ENCODE data around the gene HLA-F.

HLA-F gene

DNA sequence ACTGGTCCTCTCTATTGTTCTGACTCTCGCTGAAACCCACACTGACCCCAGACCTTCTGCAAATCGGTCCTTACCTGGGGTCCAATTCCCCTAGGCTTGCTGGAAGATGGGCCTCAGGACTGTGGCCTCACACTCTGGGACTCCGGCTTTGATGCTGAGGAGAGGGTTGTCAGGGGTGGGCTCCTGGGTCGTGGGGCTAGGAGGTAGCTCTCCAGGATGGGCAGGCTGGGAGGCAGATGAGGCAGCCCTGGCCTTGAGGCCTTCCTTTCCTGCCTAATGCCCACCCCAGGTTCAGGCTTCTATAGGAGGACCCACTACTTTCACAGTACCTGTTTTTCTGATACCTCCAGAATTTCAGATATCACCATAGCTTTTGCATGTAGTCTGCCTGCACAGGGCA, 21.4 kb downstream of the HLA-F start:
- no peak for DNase-seq

DNA sequence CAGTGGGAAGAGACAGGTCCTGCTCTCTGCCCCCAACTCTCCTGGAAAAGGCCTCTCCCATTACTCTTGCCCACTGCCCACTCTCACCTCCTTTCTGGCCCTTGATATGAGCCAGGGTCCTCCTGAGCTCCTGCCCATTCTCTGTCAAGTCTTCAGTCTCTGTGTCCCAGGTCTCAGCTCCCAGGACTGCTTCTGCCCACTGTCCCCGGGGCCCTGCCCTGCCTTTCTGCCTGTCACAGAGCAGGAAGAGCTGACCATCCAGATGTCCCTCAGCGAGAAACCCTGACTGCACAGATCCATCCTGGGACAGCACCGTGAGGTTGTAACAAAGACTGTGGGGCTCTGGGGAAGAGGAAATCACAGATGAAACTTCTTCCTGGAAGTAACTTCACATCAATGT, 22.2 kb downstream of the HLA-F start:
- DNase-seq = no peak

DNA sequence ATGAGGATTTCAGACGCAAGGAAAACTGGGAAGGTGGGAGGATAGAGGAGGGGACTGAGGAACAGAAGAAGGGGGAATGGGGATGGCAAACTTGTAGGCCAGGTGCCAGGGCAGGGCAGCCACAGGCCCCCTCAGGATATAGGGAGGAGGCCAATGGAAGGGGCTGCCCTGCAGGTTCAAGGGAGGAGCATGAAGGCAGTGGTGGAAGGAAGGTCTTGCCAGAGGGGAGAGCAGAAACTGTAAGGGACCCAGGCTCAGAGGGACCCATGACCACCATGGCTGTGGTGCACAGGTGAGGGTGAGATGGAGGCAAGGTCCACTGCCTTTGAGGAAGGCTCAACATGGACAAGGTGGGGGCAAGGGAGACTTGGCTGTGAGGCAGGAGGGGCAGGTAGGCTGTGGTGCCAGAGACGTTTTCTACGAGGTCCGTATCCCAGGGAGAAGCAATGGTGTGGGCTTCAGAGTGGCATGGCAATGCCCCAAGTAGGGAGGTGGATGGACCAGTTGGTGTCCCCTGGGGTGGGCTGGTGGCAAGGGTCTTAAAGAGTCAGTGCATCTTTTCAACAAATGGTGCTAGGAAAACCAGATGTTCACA, 22.7 kb downstream of the HLA-F start:
- no peak for DNase-seq

DNA sequence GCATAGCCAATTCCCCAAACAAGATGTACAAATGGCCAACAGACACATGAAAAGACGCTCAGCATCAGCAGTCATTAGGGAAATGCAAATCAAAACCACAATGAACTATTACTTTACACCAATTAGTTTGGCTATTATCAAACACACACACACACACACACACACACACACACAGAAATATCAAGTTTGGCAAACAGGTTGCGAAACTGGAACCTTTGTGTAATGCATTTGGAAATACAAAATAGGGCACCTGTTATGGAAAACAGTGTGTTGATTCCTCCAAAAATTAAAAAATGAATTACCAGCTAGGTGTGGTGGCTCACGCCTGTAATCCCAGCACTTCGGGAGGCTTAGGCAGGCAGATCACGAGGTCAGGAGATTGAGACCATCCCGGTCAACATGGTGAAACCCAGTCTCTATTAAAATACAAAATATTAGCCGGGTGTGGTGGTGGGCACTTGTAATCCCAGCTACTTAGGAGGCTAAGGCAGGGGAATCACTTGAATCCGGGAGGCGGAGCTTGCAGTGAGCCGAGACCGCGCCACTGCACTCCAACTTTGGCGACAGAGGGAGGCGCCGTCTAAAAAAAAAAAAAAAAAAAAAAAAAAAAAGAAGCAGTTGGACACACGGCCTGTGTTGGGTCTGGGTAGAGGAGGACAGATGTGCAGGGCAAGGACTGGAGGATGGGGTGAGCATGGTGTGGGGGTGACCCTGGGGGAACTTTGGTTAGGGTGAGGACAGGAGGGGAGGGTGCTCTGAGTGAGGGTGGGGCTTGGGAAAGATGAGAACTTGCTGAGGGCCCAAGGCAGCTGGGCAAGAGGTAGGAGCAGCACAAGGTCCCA, 23.8 kb downstream of the HLA-F start:
- DNase-seq = no peak

- DNase-seq = no peak
Observed at GRCh38 chr6:29747688-29748250, 24.5 kb downstream of the HLA-F start.

DNA sequence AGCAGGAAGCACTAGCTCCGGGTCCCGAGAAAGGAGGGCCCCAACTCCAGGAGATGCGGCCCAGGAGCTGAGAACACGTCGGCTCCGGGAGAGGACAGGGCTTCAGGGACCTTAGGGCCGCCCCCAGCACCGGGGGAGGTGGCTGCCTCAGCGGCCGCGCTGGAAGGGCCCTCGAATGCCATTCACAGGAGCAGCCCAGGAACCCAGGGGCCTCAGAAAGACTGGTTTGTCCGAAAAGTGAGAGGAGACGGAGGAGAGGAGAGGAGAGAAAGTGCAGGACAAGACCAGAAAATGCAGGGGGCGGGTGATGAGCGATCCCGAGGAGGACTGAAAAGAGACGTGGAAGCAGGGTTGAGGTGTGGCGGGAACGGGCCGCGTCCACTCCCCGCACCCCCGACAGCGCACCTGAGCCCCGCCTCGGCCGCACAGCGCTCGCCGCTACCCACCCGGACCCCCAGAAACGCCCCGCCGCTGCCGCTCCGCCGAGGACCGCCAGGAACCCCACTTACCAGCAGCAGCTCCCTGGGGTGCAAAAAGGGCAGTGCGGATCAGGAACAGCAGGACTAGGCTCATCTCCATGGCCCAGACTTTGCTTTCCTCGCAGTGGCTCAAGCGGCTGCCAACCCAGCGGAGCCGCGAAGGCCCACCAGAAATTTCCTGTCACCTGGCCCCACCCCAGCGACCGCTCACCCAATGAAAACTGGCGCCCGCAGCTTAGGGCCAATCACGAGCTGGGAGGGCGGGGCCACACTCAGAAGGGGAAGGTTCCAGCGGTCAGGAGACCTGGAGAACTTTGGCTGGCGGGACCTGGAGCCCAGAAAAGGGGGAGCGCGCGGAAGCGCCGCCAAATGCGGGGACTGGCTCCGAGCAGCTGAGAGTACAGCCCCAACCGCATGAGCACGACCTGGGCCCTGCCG, 25.4 kb downstream of the HLA-F start:
- peak; percentile 2 to 17 for DNase-seq

GRCh38 chr6:29749308-29749662, 26.1 kb downstream of the HLA-F start:
- no peak for DNase-seq

DNA sequence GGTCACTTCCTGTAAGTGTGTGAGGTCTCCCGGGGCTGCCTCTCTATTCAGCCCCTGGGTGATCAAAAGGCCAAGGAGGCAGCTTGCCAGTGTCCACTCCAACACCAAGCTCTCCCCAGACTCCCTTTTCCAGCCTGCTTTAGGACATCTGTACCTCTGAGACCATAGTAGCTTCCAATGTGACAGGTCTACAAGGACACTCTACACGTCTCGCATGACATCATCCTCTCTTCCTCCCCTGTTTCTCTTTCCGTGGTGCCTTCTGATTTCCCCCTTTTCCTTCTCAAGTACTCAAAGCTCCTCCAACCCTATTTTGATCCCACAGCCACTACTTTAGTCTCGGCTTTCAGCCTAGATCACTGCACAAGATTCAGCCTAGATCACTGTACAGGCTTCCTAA, 26.4 kb downstream of the HLA-F start:
- DNase-seq = no peak

DNA sequence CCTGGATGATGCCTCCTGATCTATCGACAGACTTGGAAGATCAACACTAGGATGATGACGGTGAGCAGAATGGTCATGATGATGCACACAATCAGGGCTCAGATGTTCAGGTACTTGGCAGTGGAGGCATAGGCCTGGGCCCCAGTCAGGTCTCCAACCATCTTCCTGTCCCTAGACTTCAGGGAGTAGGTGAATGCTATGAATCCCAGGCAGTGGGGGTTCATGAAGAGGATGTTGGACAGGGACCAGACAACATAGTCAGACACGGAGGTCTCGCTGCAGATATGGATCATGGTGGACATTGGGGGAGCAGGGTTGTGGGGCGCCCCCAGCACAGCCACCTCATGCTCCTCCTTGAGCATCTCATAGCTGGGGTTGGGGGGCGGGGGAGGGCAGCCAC, 27.5 kb downstream of the HLA-F start:
- DNase-seq = no peak

DNA sequence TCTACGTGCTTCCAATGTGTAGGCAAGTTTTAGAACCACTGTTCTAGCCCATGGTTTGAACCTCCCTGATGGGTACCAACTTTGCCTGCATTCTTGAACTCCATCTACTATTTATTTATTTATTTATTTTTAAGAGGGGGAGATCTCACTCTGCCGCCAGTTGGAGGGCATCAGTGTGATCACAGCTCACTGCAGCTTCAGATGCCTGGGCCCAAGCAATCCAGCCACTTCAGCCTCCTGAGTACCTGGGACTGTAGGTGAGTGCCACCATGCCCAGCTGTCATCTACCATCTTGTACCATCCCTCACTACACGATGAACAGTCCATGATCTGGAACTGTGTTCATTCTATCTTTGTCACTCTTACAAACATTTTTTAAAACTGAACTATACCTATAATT, 28.2 kb downstream of the HLA-F start:
- DNase-seq = no peak

- peak; percentile 11 to 56 for DNase-seq
Observed at GRCh38 chr6:29752451-29753308, 29.4 kb downstream of the HLA-F start.

GRCh38 chr6:29753309-29753644, 30.0 kb downstream of the HLA-F start:
- DNase-seq = no peak

DNA sequence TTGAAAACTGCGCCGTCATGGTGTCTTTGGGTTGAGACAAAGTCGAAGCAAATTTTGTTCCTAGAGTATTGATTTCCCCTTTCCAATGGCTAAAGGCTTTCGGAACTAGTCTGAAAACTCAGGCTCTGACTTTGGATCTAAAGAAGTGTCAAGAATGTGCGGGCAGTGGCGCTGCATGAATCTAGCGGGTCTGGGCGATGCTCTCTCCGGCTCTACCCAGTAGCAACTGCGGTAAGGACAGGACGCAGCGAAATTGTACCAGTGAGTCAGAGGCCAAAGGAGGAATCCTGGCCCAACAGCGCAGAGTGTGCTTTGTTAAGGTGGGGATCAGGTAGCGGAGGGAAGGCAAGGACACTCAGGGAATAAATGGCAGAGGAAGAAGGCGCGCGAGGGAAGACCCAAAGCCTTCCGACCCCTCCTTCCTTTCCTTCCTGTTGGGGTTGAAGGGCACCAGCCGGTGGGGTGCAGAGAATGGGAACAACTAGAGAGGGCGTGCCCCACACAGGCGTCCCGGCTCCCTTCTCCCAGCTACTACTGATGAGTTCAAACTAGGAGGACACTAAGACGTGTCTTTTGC, 32.1 kb downstream of the HLA-F start:
- no peak for DNase-seq

DNA sequence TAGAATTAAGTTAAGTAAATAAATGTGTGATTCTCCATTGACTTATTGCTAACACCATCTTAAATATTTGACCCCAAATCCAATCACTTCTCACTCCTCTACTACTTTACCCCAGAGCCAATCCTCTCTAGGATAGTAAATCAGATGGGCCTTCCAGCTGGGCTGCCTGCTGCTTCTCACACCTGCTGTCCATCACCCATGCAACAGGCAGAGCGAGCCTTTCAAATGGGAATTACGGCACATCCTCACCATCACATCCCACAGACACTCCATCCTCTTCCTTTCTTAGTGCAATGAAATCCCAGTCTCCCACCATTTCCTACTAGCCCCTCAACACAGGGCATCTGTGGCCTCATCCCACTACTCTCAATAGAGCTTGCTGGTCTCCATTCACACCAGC, 34.0 kb downstream of the HLA-F start:
- no peak for DNase-seq

- no peak for DNase-seq
Observed at GRCh38 chr6:29757701-29758293, 34.6 kb downstream of the HLA-F start.

- DNase-seq = no peak
Observed at GRCh38 chr6:29758761-29759160, 35.5 kb downstream of the HLA-F start.

- no peak for DNase-seq
Observed at GRCh38 chr6:29759457-29759856, 36.2 kb downstream of the HLA-F start.

DNA sequence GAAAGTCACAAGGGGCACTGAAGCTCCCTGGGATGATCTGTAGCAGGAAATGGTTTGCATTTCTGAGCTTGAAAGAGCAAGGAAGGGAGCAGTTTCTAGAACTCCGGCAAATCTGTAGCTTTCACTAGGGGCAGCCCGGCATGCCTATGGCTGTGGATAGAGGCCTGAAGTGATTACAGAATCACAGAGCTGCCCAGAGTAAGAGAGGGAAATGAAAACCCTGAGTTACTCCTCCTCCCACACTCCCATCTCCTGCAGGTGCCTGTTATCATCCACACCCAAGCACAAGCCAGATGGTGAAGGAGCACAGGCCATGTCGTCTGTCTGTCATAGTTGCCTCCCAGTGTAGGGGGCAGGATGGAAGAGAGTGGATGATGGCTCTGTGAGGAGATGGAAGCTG, 37.1 kb downstream of the HLA-F start:
- no peak for DNase-seq

DNA sequence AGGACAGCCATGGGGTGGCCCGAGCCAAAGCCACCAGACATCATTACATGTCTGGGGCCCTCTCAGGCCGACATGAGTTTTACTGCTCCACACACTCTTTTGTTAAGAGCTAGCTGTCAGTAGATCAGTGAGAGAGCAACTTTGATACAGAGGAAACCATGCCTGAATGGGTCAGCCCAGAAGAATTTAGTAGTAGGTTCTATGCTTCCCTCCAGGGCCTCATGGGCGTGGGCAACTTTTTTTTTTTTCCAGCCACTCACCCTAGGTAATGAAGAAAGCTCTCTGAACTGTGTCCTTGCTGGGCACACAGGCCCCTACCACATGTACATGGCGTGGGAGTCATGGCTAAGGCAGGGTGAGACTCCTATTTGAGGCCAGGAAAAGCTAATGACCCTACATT, 38.8 kb downstream of the HLA-F start:
- no peak for DNase-seq

DNA sequence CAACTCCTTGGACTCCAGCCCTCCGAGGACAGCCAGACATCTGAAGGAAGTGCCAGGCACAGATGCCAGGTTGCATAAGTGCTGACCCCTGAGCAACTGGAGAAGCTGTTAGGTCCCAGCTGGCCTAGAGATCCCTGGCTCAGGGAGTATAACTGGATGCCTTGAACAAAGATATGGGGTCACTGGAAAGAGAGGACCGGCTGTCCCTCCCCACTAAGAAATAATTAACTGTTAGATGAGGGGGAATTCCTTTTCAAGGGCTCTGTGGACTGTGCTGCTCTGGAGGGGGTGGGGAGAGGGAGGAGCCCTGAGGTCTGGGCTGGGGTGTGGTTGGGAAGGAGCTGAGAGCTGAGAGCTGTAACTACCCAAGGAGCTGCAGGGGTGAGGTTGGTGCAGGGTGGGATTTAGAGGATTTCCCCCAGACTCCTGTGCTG, 39.6 kb downstream of the HLA-F start:
- no peak for DNase-seq

DNA sequence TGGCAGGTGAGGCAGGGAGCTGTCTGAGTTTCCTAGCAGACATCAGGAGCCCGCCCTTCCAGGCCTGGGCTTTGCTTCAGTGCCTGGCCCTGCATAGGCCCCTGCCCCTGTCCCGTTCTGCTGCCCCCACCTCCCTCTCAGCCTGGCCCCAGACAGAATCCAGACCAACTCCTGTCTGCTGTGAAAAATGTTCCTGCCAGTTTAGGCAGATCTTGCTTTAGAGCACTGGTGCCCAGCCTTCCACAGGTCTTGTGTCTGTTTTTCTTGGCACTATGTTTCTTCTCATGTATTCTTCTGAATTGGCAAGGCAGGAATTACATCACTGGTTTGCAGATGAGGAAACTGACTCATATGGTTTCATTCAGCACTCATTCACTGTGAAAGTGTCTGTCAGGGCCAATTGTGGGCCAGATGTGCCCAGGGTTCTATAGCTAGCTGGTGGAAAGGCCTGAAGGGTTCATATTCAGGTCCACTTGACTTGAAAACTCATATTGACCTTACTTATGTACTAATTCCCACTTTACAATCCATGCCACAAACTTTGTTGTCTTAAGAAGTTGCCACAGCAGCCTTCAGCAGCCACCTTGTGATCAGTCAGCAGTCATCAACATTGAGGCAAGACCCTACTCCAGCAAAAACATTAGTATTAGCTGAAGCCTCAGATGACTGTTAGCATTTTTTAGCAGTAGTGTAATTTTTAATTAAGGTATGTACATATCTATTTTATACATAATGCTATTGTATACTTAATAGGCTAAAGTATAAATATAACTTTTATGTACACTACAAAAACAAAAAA, 40.5 kb downstream of the HLA-F start:
- DNase-seq = no peak
